ENCODE data around the gene LITAF. TPM values are rescaled to one million over a fixed set of nuclear protein-coding genes. Genes with fewer than 3 reads are reported as not detected.
"Not testable (repeated sequence)": the region's sequence is repeated elsewhere in the genome, so short reads cannot be mapped to it uniquely, and the experiment has no call there.

Gene LITAF
- total RNA-seq, 6 donors from 2014 or later: 65.8 to 281 (median 113) TPM

- no peak for TF ChIP-seq POLR2AphosphoS5 (IDR thresholded peaks at IDR 0.05)
- TF ChIP-seq, protein P1, sequence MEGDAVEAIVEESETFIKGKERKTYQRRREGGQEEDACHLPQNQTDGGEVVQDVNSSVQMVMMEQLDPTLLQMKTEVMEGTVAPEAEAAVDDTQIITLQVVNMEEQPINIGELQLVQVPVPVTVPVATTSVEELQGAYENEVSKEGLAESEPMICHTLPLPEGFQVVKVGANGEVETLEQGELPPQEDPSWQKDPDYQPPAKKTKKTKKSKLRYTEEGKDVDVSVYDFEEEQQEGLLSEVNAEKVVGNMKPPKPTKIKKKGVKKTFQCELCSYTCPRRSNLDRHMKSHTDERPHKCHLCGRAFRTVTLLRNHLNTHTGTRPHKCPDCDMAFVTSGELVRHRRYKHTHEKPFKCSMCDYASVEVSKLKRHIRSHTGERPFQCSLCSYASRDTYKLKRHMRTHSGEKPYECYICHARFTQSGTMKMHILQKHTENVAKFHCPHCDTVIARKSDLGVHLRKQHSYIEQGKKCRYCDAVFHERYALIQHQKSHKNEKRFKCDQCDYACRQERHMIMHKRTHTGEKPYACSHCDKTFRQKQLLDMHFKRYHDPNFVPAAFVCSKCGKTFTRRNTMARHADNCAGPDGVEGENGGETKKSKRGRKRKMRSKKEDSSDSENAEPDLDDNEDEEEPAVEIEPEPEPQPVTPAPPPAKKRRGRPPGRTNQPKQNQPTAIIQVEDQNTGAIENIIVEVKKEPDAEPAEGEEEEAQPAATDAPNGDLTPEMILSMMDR (IDR thresholded peaks at IDR 0.05): no peak
- no peak for TF ChIP-seq POLR2A (IDR thresholded peaks at IDR 0.05)
- no peak for TF ChIP-seq EP300 (IDR thresholded peaks at IDR 0.05)
- no peak overlapping the region for H3K4me3 ChIP-seq
- peak overlapping the region in 3 of 4 donors; percentile 97 to 100 (median 100) for H3K27ac ChIP-seq
- no peak for ATAC-seq (ENCODE audit: low FRiP score in 2 of 2)
- no peak for DNase-seq
- H3K36me3 ChIP-seq: no peaks in the 10 kb centered on the region
- H3K9me3 ChIP-seq: no peaks in the 10 kb centered on the region
- H3K27me3 ChIP-seq: no peaks in the 10 kb centered on the region
- 59 to 63% methylated on average over 7 of the region's 7 CpGs for WGBS, 2 donors
- peaks cover 27 to 52% (median 32%) of the 10 kb centered on the region in 4 donors for H3K4me1 ChIP-seq
These were observed 4.4 kb downstream of the LITAF start for GRCh38 chr16:11582157-11582814.

DNA sequence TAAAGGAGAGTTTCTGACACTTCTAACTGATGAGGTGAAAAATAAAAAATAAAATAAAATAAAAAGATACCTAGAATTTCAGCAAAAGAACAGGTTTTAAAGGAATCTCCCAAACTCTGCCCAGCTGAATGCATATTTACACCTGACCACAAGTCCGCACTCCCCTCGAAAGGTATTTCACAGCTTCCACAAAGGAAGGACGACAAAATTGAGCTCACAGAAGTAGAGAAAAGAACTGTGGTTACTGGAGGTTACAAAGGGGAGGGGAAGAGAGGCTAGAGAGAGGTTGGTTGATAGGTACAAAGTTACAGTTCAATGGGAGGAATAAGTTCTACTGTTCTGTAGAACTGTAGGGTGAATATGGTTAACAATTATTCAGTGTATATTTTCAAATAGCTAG is 5.0 kb downstream of the LITAF start:
- ATAC-seq (ENCODE audit: low FRiP score in 2 of 2): no peak
- Histone ChIP-seq H3K36me3 (peaks cover 0 to 2% (median 0%) of the 10 kb centered on the region in 4 donors), H3K27me3 (no peaks in the 10 kb centered on the region), H3K9me3 (no peaks in the 10 kb centered on the region), H3K4me1 (peaks cover 30 to 55% (median 37%) of the 10 kb centered on the region in 4 donors), H3K4me3 (no peak overlapping the region), H3K27ac (peak overlapping the region in 1 of 4 donors; percentile 100)
- WGBS, 2 donors: 62 to 70% methylated on average over 3 of the region's 3 CpGs
- no peak for TF ChIP-seq POLR2A (IDR thresholded peaks at IDR 0.05)
- TF ChIP-seq, protein P1 (IDR thresholded peaks at IDR 0.05): no peak
- no peak for TF ChIP-seq EP300 (IDR thresholded peaks at IDR 0.05)
- no peak for TF ChIP-seq POLR2AphosphoS5 (IDR thresholded peaks at IDR 0.05)
- no peak for DNase-seq

GRCh38 chr16:11580451-11581086 is 6.2 kb downstream of the LITAF start:
- H3K4me1 ChIP-seq: peaks cover 38 to 50% (median 42%) of the 10 kb centered on the region in 4 donors
- peaks cover 0 to 5% (median 0%) of the 10 kb centered on the region in 4 donors for H3K36me3 ChIP-seq
- H3K27me3 ChIP-seq: no peaks in the 10 kb centered on the region
- no peaks in the 10 kb centered on the region for H3K9me3 ChIP-seq
- peak overlapping the region in 1 of 4 donors; percentile 9 for H3K27ac ChIP-seq
- 89% methylated on average over 12 of the region's 12 CpGs for WGBS, 2 donors
- no peak for DNase-seq
- no peak for ATAC-seq (ENCODE audit: low FRiP score in 2 of 2)
- H3K4me3 ChIP-seq: no peak overlapping the region
- TF ChIP-seq EP300 (IDR thresholded peaks at IDR 0.05) (no peak), POLR2AphosphoS5 (IDR thresholded peaks at IDR 0.05) (no peak), POLR2A (IDR thresholded peaks at IDR 0.05) (no peak)
- TF ChIP-seq, protein P1 (IDR thresholded peaks at IDR 0.05): no peak

GRCh38 chr16:11577290-11577660 is 9.4 kb downstream of the LITAF start:
- not testable (repeated sequence) for H3K36me3 ChIP-seq; H3K27me3 ChIP-seq; ATAC-seq (ENCODE audit: low FRiP score in 2 of 2); H3K9me3 ChIP-seq; DNase-seq; H3K4me3 ChIP-seq
- Histone ChIP-seq H3K27ac (peak overlapping the region in 1 of 4 donors; percentile 37), H3K4me1 (peaks cover 23 to 36% (median 31%) of the 10 kb centered on the region in 4 donors)
- 80 to 83% methylated on average over 8 of the region's 8 CpGs for WGBS, 2 donors

DNA sequence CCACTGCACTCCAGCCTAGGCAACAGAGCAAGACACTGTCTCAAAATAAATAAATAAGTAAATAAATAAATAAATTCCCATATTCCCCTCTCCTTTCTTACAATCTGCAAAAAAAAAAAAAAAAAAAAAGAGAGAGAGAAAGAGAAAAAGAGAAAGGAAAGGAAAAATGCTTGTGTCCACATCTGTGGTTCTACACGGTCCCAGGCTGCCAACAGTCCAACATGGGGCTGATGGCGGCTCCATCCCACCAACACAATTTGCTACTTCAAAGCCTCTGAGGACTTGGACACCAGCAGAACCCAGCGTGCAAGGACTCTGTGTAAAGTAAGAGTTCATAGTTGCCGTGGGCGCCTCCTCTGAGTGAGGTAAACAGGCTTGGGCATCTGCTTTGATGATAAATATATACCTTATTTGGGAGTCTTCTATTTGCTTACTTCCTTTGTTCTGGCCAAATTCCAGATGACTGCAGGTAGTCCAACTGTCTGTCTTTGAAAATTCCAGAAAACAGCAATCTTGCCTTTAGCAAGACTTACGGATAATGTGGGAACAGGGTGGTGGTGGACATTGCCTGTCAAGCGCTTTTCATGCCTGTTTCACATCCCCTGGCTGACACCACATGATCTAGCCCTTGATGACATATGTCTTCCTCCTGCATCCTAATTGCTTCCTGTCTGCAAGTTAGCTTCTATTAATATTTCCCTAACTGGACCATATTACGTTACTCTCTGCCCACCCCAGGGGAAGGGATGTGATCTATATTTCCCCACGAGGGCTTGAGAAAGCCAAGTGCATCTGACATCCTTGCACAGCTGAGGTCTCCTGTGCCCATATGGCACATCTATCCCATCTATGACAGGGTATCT is 10.1 kb downstream of the LITAF start:
- Histone ChIP-seq H3K4me3 (no peak overlapping the region), H3K27ac (peak overlapping the region in 1 of 4 donors; percentile 35), H3K27me3 (no peaks in the 10 kb centered on the region), H3K4me1 (peaks cover 23 to 39% (median 34%) of the 10 kb centered on the region in 4 donors), H3K36me3 (peaks cover 0 to 5% (median 0%) of the 10 kb centered on the region in 4 donors), H3K9me3 (no peaks in the 10 kb centered on the region)
- DNase-seq (peak in 1 of 2 donors; percentile 42), ATAC-seq (ENCODE audit: low FRiP score in 2 of 2) (peak; percentile 44 to 73)
- 54 to 60% methylated on average over 9 of the region's 9 CpGs for WGBS, 2 donors
- TF ChIP-seq, protein P1 (IDR thresholded peaks at IDR 0.05): no peak
- TF ChIP-seq EP300 (IDR thresholded peaks at IDR 0.05) (peak in 1 of 4 donors; percentile 36), POLR2AphosphoS5 (IDR thresholded peaks at IDR 0.05) (peak in 1 of 2 donors; percentile 31), POLR2A (IDR thresholded peaks at IDR 0.05) (no peak)
